GM20000 (cell line): ENCODE data around the gene PRKAR1A.
"Not testable (repeated sequence)": the region's sequence is repeated elsewhere in the genome, so short reads cannot be mapped to it uniquely, and the experiment has no call there.

Experiments used
- DNase-seq: peaks from one replicate; pipeline ENCODE4 v3.0.0; 2012; ENCODE audit warnings: low spot score
- TF ChIP-seq, protein P1 (sequence below): IDR thresholded peaks from 2 replicates; pipeline ENCODE4 v1.5.1; 2012; ENCODE audit warnings: mild to moderate bottlenecking, control low read depth; ENCODE audit errors: extremely low read depth, missing control alignments

The PRKAR1A gene

DNA sequence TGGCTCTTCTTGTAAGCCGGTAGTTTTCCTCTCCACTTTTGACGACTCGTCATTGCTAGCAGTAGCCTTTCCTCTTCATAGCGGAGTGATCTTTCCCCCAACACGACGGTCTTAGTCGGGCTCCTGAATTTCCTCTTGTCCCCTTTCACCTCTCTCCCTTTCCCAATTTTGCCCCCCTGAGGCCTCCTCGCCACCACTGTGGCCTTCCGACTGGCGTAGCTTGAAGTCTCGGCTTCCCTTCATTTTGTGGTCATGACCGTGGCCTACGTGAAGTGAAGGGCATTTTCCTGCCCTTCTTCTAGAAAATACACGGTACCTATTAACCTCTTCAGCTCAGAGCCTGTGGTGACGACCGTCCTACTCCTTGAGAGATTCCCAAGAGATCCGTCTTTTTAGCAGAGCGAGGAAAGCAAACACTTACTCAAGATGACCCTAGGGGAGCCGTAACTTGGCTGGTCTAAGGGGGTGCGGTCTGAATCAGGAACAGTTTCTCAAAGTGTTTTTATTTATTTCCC is 787 bp downstream of the PRKAR1A start:
- TF ChIP-seq, protein P1, sequence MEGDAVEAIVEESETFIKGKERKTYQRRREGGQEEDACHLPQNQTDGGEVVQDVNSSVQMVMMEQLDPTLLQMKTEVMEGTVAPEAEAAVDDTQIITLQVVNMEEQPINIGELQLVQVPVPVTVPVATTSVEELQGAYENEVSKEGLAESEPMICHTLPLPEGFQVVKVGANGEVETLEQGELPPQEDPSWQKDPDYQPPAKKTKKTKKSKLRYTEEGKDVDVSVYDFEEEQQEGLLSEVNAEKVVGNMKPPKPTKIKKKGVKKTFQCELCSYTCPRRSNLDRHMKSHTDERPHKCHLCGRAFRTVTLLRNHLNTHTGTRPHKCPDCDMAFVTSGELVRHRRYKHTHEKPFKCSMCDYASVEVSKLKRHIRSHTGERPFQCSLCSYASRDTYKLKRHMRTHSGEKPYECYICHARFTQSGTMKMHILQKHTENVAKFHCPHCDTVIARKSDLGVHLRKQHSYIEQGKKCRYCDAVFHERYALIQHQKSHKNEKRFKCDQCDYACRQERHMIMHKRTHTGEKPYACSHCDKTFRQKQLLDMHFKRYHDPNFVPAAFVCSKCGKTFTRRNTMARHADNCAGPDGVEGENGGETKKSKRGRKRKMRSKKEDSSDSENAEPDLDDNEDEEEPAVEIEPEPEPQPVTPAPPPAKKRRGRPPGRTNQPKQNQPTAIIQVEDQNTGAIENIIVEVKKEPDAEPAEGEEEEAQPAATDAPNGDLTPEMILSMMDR: no peak
- no peak for DNase-seq

DNA sequence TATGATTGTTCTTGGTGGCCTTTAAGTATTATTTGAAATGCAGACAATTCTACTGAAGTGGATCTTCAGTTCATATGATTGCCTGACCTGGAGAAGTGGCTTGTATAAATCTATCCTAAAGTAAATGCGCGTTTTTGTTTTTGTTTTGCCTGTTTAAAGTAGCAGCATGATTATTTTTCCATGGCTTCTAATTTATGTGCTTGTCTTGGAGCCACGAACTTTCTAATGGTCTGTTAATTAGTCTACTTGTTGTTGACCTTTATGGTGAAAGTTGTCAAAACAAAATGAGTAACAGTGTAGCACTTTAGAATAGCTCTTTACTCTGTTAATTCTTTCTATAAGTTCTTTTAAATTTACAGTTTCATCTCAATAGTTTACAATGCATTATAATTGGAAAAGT is 1.7 kb downstream of the PRKAR1A start:
- no peak for DNase-seq
- TF ChIP-seq, protein P1: no peak

DNA sequence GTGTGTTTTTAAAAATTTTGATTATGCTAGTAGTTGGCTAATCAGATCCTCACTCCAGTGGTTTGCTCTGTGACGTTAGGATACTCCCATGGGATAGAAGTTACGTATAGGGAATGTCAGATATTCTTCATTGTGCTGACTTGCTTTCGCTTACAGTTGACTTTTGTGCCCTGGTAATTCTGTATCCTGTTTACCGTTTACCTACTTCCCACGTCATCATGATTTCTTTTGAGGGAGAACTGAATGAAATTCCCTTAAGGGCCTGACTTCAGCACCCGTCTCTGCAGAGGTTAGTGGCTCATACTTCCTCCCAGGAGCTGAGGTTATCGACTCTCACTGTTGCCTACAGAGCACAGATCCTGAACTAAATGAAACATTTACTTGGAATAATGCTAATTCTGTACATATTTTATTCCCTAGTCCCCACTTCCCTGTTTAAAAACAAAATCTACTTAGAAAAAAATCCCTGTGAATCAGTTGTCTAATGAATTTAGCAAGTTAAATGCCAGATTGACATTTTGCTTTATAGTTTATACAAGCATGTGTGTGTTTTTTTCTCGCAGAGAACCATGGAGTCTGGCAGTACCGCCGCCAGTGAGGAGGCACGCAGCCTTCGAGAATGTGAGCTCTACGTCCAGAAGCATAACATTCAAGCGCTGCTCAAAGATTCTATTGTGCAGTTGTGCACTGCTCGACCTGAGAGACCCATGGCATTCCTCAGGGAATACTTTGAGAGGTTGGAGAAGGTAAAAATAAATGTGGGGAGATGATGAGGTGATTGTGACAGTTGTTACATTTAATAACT is 2.8 kb downstream of the PRKAR1A start:
- TF ChIP-seq, protein P1: no peak
- no peak for DNase-seq

DNA sequence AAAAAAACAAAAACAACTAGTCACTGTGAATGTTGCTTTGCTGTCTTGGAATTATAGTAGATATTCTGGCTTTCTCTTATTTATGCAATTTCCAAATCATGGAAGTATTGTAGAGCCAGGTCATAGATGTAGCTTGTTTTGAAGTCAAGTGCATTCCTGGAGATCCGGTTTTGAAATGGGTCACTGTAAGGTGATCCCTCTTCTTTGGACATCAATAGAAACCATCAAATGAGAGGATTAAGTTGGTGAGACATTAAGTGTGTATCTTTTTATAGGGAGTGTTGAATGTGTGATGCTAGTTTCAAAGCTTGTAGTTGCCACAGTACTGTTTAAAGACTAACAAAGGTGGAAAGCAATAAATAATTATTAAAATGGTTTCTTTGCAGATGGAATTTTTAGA is 4.5 kb downstream of the PRKAR1A start:
- no peak for DNase-seq
- TF ChIP-seq, protein P1: no peak

DNA sequence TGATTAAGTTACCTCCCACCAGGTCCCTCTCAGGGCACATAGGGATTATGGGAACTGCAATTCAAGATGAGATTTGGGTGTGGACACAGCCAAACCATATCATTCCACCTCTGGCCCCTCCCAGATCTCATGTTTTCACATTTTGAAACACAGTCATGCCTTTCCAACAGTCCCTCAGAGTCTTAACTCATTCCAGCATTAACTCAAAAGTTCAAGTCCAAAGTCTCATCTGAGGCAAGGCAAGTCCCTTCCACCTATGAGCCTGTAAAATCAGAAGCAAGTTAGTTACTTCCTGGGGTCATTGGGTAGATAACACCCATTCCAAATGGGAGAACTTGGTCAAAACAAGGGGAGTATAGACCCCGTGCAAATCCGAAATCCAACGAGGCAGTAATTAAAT is 5.4 kb downstream of the PRKAR1A start:
- DNase-seq: not testable (repeated sequence)

DNA sequence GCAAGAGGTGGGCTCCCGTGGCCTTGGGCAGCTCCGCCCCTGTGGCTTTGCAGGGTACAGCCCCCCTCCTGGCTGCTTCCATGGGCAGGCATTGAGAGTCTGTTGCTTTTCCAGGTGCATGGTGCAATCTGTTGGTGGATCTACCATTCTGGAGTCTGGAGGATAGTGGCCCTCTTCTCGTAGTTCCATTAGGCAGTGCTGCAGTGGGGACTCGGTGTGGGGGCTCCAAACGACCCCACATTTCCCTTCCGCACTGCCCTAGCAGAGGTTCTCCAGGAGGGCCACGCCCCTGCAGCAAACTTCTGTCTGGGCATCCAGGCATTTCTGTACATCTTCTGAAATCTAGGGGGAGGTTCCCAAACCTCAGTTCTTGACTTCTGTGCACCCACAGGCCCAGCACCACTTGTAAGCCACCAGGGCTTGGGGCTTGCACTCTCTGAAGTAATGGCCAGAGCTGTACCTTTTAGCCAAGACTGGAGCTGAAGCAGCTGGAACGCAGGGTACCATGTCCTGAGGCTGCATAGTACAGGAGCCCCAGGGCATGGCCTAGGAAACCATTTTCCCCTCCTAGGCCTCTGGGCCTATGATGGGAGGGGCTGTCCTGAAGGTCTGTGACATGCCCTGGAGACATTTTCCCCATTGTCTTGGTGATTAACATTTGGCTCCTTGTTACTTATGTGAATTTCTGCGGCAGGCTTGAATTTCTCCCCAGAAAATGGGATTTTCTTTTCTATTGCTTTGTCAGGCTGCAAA is 6.0 kb downstream of the PRKAR1A start:
- DNase-seq: no peak
- TF ChIP-seq, protein P1: no peak

DNA sequence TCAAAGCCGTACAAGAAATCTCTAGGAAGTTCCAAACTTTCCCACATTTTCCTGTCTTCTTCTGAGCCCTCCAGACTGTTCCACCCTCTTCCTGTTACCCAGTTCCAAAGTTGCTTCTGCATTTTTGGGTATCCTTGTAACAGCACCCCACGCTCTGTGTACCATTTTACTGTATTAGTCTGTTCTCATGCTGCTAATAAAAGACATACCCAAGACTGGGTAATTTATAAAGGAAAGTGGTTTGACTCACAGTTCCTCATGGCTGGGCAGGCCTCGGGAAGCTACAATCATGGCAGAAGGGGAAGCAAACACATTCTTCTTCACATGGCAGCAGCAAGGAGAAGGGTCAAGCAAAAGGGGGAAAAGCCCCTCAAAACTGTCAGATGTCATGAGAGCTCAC is 6.8 kb downstream of the PRKAR1A start:
- DNase-seq: not testable (repeated sequence)

DNA sequence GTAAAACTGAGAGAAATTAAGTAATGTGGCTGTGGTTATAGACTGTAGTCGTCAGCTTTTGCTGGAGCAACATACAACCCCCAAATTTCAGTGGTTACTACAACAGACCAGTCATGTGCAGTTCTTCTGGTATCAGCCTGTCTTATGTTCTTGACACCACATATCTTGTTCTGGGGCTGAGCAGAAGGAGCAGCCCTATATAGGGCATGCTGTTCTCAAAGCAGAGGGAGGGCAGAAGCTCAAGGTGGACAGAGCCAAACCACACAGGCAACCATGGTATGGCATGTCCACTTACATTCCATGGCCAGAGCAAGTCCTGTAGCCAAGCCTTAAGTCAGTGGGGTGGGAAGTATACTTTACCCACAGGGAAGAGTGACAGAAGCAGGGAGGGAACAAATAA is 7.7 kb downstream of the PRKAR1A start:
- no peak for DNase-seq
- TF ChIP-seq, protein P1: no peak
